ENCODE data around the gene UBE2J2. TPM values are rescaled to one million over a fixed set of nuclear protein-coding genes. Genes with fewer than 3 reads are reported as not detected.

The UBE2J2 gene
- total and polyA plus RNA-seq, 2 of the 13 experiments (the other 11 are each of a cell fraction or from before 2014, with no cell fraction given), result 25.4 to 29.4 TPM

DNA sequence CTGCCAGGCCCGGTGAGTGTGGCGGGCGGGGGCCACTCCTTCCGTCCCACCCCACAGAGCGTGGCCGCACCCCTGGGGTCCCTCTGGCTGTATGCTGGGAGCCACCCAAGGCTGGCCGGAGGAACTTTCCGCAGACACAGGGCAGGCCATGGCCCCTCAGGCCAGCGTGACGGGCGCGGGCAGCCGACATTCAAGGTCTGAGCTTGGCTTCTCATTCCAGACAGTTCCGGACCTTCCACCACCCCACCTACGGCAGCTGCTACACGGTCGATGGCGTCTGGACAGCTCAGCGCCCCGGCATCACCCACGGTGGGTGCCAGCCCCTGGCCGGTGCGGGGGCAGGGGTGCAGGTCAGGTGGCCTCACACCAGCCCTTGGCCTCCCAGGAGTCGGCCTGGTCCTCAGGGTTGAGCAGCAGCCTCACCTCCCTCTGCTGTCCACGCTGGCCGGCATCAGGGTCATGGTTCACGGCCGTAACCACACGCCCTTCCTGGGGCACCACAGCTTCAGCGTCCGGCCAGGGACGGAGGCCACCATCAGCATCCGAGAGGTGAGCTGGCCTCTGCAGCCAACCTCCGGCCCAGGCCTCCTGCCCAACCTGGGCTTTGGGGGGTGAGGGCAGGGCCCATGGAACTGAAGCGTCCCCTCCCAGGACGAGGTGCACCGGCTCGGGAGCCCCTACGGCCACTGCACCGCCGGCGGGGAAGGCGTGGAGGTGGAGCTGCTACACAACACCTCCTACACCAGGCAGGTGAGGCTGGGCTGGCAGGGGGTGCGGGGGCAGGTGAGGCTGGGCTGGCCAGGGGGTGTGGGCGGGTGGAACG lies 13.8 kb upstream of the UBE2J2 start (continued):
- TF ChIP-seq, protein P1, sequence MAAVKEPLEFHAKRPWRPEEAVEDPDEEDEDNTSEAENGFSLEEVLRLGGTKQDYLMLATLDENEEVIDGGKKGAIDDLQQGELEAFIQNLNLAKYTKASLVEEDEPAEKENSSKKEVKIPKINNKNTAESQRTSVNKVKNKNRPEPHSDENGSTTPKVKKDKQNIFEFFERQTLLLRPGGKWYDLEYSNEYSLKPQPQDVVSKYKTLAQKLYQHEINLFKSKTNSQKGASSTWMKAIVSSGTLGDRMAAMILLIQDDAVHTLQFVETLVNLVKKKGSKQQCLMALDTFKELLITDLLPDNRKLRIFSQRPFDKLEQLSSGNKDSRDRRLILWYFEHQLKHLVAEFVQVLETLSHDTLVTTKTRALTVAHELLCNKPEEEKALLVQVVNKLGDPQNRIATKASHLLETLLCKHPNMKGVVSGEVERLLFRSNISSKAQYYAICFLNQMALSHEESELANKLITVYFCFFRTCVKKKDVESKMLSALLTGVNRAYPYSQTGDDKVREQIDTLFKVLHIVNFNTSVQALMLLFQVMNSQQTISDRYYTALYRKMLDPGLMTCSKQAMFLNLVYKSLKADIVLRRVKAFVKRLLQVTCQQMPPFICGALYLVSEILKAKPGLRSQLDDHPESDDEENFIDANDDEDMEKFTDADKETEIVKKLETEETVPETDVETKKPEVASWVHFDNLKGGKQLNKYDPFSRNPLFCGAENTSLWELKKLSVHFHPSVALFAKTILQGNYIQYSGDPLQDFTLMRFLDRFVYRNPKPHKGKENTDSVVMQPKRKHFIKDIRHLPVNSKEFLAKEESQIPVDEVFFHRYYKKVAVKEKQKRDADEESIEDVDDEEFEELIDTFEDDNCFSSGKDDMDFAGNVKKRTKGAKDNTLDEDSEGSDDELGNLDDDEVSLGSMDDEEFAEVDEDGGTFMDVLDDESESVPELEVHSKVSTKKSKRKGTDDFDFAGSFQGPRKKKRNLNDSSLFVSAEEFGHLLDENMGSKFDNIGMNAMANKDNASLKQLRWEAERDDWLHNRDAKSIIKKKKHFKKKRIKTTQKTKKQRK (IDR thresholded peaks at IDR 0.05; ENCODE audit: low read length), result no peak
- TF ChIP-seq PRDM10 (CRISPR knock-in tag; IDR thresholded peaks at IDR 0.05; ENCODE audit: low read depth), result no peak; the same call in 1 of the 2 replicates
- TF ChIP-seq SKI (IDR thresholded peaks at IDR 0.05; ENCODE audit: partially characterized antibody), result peak; percentile 53
- TF ChIP-seq MXD3 (CRISPR knock-in tag; IDR thresholded peaks at IDR 0.05), result 0 out of 2 replicates have a peak, but pooled peaks have one; percentile 28
- peak; percentile 45; the same call in 1 of the 2 replicates for TF ChIP-seq ZNF777 (CRISPR knock-in tag; IDR thresholded peaks at IDR 0.05)
- no peak for TF ChIP-seq ZBTB10 (CRISPR knock-in tag; IDR thresholded peaks at IDR 0.05; ENCODE audit: borderline replicate concordance)
- no peak for TF ChIP-seq ARID2 (CRISPR knock-in tag; IDR thresholded peaks at IDR 0.05; ENCODE audit: borderline replicate concordance)
- TF ChIP-seq SKIL (CRISPR knock-in tag; IDR thresholded peaks at IDR 0.05; ENCODE audit: borderline replicate concordance), result no peak
- no peak for TF ChIP-seq ZNF484 (CRISPR knock-in tag; IDR thresholded peaks at IDR 0.05; ENCODE audit: borderline replicate concordance, low read depth)
- TF ChIP-seq, protein P2, sequence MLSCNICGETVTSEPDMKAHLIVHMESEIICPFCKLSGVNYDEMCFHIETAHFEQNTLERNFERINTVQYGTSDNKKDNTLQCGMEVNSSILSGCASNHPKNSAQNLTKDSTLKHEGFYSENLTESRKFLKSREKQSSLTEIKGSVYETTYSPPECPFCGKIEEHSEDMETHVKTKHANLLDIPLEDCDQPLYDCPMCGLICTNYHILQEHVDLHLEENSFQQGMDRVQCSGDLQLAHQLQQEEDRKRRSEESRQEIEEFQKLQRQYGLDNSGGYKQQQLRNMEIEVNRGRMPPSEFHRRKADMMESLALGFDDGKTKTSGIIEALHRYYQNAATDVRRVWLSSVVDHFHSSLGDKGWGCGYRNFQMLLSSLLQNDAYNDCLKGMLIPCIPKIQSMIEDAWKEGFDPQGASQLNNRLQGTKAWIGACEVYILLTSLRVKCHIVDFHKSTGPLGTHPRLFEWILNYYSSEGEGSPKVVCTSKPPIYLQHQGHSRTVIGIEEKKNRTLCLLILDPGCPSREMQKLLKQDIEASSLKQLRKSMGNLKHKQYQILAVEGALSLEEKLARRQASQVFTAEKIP (CRISPR knock-in tag; IDR thresholded peaks at IDR 0.05; ENCODE audit: borderline replicate concordance), result no peak
- no peak for TF ChIP-seq SMC3 (IDR thresholded peaks at IDR 0.05; ENCODE audit: low read length)
- TF ChIP-seq ZNF337 (CRISPR knock-in tag; IDR thresholded peaks at IDR 0.05; ENCODE audit: borderline replicate concordance, low read depth), result no peak

Data from HepG2 (cell line).